NCI-H2196 treated with DMSO at 0.1 percent for 48 hours (cell line): ENCODE measurements around the gene RPL32.
"Not testable (repeated sequence)": the region's sequence is repeated elsewhere in the genome, so short reads cannot be mapped to it uniquely, and the experiment has no call there.

Source experiments
- DNase-seq: peaks from one replicate; lab custom pipeline; 2025; ENCODE audit not compliant: unreplicated experiment; lab: John Stamatoyannopoulos, UW

RPL32 gene

DNA sequence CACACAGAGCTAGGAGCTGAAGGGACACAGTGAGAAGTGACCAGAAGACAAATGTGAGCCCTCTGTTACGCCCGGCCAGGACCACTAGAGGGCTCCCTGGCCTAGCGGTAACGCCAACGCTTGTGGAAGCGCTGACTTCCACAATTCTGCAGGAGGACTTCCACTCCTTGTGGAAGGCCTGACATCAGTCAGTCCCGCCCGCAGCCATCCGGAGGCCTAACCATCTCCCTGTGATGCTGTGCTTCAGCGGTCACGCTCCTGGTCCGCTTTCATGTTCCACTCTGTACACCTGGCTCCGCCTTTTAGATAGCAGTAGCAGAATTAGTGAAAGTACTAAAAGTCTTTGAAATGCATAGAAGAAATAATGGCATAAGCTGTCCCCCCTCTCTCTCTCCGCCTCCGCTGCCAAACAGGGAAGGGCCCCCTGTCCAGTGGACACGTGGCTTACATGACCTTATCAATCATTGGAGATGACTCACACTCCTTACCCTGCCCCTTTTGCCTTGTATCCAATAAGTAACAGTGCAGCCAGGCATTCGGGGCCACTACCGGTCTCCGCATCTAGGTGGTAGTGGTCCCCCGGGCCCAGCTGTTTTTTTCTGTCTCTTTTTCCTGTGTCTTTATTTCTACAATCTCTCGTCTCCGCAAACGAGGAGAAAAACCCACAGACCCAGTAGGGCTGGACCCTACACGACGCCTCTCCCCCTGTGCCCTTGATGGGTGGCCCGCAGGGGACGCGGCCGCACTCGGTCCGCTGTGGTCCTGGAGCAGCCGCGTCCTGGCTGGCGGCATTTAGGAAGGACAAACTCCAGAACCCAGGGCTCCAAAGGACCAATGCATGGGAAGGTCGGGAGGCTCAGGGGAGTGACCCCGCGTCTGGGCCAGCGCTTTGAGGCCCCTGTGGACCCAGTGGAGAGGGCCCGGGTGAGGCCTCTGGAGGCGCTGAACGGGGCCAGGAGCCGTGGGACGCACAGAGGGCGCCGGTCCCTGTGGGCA lies 27.0 kb upstream of the RPL32 start:
- DNase-seq = peak; percentile 18

GRCh38 chr3:12866836-12867235 lies 25.5 kb upstream of the RPL32 start:
- DNase-seq = no peak

DNA sequence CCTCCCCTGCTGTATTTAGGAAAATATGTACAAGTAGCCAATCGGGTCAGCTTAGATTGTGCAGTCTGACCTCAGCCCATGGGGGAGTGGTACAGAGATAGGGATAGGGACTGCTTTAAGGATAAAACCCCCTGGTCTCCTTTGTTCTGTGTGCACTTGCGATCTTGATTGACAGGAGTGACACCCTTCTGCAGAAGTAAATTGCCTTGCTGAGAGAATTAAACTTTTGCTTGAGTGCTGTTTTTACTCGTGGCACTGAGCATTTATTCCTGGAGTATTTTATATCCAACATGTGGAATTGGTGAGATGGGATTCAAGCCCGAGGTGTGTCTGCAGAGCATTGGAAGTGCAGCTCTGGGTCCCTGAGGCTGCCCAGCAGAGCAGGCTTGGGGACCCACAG lies 23.9 kb upstream of the RPL32 start:
- DNase-seq = no peak

DNA sequence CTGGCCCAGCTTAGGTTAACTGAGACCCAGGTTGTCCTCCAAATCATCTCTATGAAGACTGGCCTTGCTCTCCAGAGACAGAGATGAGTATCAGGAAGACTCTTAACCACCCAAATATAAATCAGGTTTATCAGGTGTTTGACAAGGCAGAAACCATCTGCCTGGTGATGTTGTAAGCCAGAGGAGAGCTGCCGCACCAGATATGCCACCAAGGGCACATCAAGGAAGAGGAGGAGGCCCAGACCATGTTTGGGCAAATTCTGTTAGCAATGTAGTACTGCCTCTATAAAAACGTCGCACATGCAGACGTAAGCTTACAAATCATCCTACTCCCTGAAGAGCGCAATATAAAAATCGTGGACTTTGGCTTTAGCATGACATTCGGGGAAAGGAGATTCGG lies 21.0 kb upstream of the RPL32 start:
- DNase-seq = no peak

- DNase-seq = no peak
Measured at GRCh38 chr3:12861611-12862010, 20.2 kb upstream of the RPL32 start.

DNA sequence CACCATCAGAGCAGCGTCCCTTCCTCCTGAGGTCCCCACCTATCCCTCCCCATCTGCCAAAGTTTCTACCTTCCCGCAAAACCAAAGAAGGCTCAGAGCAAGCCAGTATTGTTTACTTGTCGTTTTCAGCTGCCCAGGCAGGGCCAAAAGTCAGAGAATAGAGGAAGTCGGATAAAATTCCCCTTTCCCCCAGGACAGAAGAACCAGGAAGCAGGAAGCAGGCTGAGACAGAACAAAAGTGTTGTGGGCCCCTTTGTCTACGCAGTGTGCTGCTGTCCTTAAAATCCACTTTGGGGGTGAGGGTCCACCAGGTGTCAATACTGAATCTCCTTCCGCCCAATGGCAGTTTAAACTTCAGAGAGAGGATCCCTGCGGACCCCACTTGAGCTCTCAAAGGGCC lies 18.5 kb upstream of the RPL32 start:
- no peak for DNase-seq

DNA sequence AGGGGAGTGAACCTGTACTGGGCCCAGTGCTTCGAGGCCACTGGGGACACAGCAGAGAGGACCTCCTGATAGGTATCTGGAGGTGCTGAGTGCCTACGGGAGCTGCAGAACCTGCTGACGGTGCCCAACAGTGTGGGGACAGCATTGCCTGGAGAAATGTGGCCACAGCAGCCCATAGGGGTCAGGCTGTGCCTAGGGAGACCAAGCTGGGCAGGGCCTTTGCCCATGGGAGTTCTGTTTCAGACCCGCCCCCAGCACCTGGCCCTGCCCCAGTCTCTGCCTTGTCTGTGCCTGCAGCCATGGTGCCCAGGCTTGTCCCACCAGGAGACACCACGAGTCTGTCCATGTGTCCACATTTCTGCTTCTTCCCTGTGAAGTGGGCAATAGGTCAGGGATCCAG lies 15.3 kb upstream of the RPL32 start:
- DNase-seq = no peak

GRCh38 chr3:12854565-12854964 lies 13.2 kb upstream of the RPL32 start:
- DNase-seq = no peak

- not testable (repeated sequence) for DNase-seq
Measured at GRCh38 chr3:12853847-12854246, 12.5 kb upstream of the RPL32 start.

DNA sequence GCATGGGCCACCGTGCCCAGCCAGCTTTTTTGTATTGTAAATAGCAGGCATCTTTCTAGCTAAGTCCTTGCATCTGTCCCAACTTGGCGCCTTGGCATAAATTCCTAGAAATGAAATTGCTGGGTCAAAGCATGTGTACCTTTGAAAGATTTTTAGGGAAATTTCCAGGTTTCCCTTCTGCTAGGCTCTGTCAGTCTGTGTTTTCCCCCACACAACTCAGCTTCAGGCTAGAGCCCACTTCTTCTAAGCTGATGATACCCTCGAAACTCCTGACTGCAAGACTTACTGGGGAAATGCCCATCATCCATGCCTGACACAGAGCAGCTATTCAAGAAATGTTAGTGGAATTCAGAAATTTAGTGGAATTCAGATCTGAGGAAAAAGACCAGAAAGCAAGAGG lies 10.8 kb upstream of the RPL32 start:
- DNase-seq = no peak

- DNase-seq = no peak
Measured at GRCh38 chr3:12845811-12846210, 4.4 kb upstream of the RPL32 start.

DNA sequence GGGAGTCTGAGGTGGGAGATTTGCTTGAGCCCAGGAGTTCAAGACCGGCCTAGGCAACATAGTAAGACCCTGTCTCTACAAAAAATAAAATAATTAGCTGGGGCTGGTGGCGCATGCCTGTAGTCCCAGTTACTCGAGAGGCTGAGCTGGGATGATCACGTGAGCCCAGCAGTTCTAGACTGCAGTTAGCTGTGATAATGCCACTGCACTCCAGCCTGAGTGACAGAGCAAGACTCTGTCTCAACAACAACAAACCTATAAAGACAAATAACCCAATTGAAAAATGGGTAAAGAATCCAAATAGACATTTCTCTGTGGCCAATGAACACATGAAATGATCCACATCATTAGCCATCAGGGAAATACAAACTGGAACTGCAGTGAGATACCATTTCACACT lies 1.1 kb upstream of the RPL32 start:
- DNase-seq = no peak

DNA sequence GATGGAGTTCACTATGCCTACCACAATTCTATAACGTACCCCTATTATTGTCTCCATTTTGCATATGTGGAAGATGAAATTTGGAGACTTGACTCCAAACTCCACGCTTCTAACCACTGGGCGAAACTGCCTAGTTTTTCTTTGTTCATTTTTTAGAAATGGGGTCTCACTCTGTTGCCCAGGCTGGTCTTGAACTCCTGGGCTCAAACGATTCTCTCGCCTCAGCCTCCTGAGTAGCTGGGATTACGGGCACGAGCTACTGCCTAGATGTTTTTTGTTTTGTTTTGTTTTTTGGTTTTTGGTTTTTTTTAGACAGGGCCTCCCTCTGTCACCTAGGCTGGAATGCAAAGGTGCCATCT lies 584 bp upstream of the RPL32 start:
- no peak for DNase-seq

- no peak for DNase-seq
Measured at GRCh38 chr3:12840591-12841148, 695 bp downstream of the RPL32 start.

- DNase-seq = not testable (repeated sequence)
Measured at GRCh38 chr3:12840148-12840547, 1.2 kb downstream of the RPL32 start.

DNA sequence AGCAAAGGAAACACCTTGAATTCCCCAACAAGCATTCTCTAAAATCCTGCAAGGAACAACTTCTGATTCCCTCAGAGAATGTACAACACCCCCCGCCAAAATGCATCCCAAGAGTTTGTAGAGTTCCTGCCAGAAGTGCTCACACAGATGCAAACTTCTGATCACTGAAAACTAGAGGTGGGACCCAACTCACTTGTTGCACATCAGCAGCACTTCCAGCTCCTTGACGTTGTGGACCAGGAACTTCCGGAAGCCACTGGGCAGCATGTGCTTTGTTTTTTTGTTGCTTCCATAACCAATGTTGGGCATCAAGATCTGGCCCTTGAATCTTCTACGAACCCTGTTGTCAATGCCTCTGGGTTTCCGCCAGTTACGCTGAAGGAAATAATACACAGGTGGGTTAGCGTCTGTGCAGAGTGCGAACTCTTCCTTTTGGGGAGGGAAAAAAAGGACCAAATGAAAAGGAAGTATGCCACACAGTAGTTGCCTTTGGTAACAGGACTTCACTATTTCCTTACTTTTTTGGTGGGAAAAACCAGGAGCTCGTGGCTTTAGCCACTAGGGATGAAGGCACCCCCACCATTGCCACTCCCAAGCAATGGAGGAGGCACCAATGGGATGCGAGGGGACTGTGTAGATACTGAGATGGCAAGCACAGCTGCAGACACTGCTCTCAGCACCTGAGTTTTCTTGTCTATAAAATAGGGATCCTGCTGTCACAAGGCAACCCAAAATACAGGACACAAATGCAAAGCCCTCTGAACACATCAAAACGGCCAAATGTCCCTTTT lies 2.0 kb downstream of the RPL32 start:
- DNase-seq = no peak

DNA sequence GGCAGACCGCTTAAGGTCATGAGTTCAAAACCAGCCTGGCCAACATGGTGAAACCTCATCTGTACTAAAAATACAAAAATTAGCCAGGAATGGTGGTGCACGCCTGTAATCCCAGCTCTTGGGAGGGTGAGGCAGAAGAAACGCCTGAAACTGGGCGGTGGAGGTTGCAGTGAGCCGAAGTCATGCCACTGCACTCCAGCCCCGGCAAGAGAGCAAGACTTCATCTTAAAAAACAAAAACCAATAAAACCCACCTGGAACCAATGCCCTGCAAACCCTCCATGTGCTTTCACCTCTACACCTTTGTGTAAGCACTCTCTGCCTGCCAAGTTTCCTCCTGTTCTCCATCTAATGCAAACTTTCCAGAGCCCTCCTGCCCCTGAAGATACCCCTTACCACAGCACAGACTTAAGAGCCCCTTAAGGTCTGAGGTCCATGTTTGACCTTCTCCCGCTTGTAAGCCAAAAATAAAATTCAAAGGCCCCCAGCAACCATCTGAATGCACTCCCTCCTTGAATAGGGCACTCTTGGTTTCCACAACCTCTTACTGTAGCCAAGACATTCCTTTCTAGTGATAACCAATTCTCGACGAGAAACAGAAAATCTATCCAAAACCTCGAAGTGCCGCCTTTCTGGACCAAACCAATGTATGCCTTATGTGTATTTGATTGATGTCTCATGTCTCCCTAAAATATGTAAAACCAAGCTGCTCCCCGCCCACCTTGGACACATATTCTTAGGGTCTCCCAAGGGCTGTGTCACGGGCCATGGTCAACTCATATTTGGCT lies 3.0 kb downstream of the RPL32 start:
- DNase-seq = no peak

DNA sequence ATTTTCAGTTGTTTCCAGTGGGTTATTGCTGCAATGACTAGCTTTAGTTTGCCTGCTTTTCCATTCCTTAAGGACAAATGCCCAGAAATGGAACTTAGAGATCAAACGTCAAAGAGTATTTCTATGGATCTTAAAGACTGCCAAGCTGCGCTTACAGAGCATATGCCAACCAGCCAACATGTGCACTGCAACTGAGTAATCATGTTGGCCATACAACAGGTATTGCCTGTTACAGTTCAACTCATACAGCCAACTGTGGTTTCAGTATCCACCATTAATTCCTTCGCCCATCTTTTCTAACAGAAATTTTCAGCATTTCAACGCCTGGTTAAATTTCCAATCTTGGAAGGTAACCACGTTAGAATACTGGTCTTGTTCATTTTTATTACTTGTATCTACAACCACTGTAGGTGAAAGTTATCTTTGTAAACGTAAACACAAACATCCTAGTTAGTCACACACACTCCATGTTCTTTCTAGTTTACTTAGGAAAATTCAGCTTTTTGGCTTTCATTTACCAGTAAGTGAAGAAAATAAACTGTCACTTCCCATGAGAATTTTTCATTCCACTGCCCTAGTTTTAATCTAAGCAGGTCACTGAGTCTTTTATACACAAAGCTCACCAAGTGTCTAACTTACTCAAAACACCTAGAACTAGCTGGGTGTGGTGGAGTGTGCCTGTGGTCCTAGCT lies 3.9 kb downstream of the RPL32 start:
- no peak for DNase-seq

GRCh38 chr3:12835052-12835665 lies 6.2 kb downstream of the RPL32 start:
- DNase-seq = no peak
